Myocyte (in vitro differentiated cells): ENCODE measurements around the gene NT5DC1. TPM values are rescaled to one million over a fixed set of nuclear protein-coding genes. Genes with fewer than 3 reads are reported as not detected.
A peak's percentile ranks its signal among the peaks of the same experiment; 100 is the strongest.

Experiments used
- DNase-seq: peaks from one replicate; pipeline ENCODE4 v3.0.0-alpha.2; 2012; ENCODE audit warnings: low read depth
- polyA plus RNA-seq: library from polyadenylated mRNA; unstranded; fragments of >200 nt; gene quantifications from one replicate; pipeline ENCODE4 v1.2.1, GENCODE V29; 2012; ENCODE audit warnings: missing spikeins
- total RNA-seq: library from RNA; depleted of rRNA; stranded (reverse); fragments of >200 nt; gene quantifications from 2 replicates; pipeline ENCODE4 v1.2.3, GENCODE V29; 2014

NT5DC1 gene
- 13.1 and 13.2 TPM in 2 replicates for total RNA-seq
- polyA plus RNA-seq, result 19.1 TPM

GRCh38 chr6:116100419-116101301, at the start of gene NT5DC1:
Gene NT5DC1 (plus strand): TSS chr6:116100853. CDS start chr6:116100931, 78 bp downstream.
- peak; percentile 83 for DNase-seq

- no peak for DNase-seq
These were observed 49.4 kb upstream of the NT5DC1 start for GRCh38 chr6:116051244-116051643.

- no peak for DNase-seq
These were observed 45.1 kb upstream of the NT5DC1 start for GRCh38 chr6:116055513-116055912.

- DNase-seq, result no peak
These were observed 42.9 kb upstream of the NT5DC1 start for GRCh38 chr6:116057766-116058165.

- DNase-seq, result peak; percentile 77
These were observed 40.7 kb upstream of the NT5DC1 start for GRCh38 chr6:116059713-116060571.

GRCh38 chr6:116060572-116061283, 39.9 kb upstream of the NT5DC1 start, which contains the start of gene FRK:
Gene FRK (minus strand): TSS chr6:116060891. CDS start chr6:116060311, 580 bp downstream.
- peak; percentile 81 for DNase-seq

GRCh38 chr6:116062496-116062895, 38.2 kb upstream of the NT5DC1 start:
- DNase-seq, result no peak

GRCh38 chr6:116064666-116065065, 36.0 kb upstream of the NT5DC1 start:
- no peak for DNase-seq

- no peak for DNase-seq
These were observed 33.9 kb upstream of the NT5DC1 start for GRCh38 chr6:116066789-116067188.

- DNase-seq, result no peak
These were observed 30.6 kb upstream of the NT5DC1 start for GRCh38 chr6:116070101-116070500.

- no peak for DNase-seq
These were observed 29.9 kb upstream of the NT5DC1 start for GRCh38 chr6:116070616-116071389.

- DNase-seq, result no peak
These were observed 28.3 kb upstream of the NT5DC1 start for GRCh38 chr6:116072368-116072767.

GRCh38 chr6:116073765-116074440, 26.8 kb upstream of the NT5DC1 start:
- DNase-seq, result peak; percentile 37

GRCh38 chr6:116074732-116075390, 25.8 kb upstream of the NT5DC1 start:
- DNase-seq, result peak; percentile 55

GRCh38 chr6:116078522-116078921, 22.1 kb upstream of the NT5DC1 start:
- DNase-seq, result no peak

- DNase-seq, result no peak
These were observed 21.7 kb upstream of the NT5DC1 start for GRCh38 chr6:116078945-116079344.

- no peak for DNase-seq
These were observed 17.6 kb upstream of the NT5DC1 start for GRCh38 chr6:116083052-116083451.

GRCh38 chr6:116084284-116084683, 16.4 kb upstream of the NT5DC1 start:
- peak; percentile 16 for DNase-seq

GRCh38 chr6:116087437-116088027, 13.1 kb upstream of the NT5DC1 start:
- DNase-seq, result peak; percentile 32
